ENCODE results near the gene PI16. TPM values are rescaled to one million over a fixed set of nuclear protein-coding genes. Genes with fewer than 3 reads are reported as not detected.

PI16 gene
- polyA plus RNA-seq = 0.56 TPM in 1 of 2 replicates, not detected in the other
- polyA minus RNA-seq = not detected in 2 replicates

GRCh38 chr6:36954262-36954931, at the start of gene PI16:
PI16 (plus strand) TSS chr6:36954738; CDS start chr6:36954761, 23 bp downstream.
- no peak within 1 kb of the TSS for H3K4me2 ChIP-seq (ENCODE audit: low read length)
- H3F3A ChIP-seq (ENCODE audit: insufficient read depth, low read length, poor library complexity, severe bottlenecking) = no peaks in the 10 kb centered on the region
- H3K9me3 ChIP-seq (ENCODE audit: low read length) = no peaks in the 10 kb centered on the region
- no peak within 1 kb of the TSS for H3K4me3 ChIP-seq (ENCODE audit: low read length)
- H2AFZ ChIP-seq (ENCODE audit: low read depth, low read length) = no peak within 1 kb of the TSS
- no peaks in the 10 kb centered on the region for H4K20me1 ChIP-seq (ENCODE audit: insufficient read depth)
- H3K9me2 ChIP-seq (ENCODE audit: insufficient read depth, low read length) = no peaks in the 10 kb centered on the region
- no peaks in the 10 kb centered on the region for H3K27me3 ChIP-seq (ENCODE audit: insufficient read depth, low read depth, low read length)
- no peak within 1 kb of the TSS for H3K27ac ChIP-seq (ENCODE audit: low read length)
- H3K9ac ChIP-seq (ENCODE audit: low read length) = no peak within 1 kb of the TSS
- no peaks in the 10 kb centered on the region for H3K36me3 ChIP-seq (ENCODE audit: insufficient read depth, low read length)
- no peaks in the 10 kb centered on the region for H3K79me2 ChIP-seq (replicated peaks; ENCODE audit: insufficient read depth, low read length)
- no peak for TF ChIP-seq SMC3 (conservative IDR thresholded peaks at IDR 0.05; ENCODE audit: poor library complexity)
- no peak for TF ChIP-seq RAD21 (conservative IDR thresholded peaks at IDR 0.05)
- TF ChIP-seq EP300 (conservative IDR thresholded peaks at IDR 0.05; ENCODE audit: poor library complexity, severe bottlenecking) = no peak
- TF ChIP-seq TAF1 (IDR thresholded peaks at IDR 0.05; ENCODE audit: low read depth) = no peak
- no peak for TF ChIP-seq REST (IDR thresholded peaks at IDR 0.05; ENCODE audit: borderline replicate concordance)
- no peak for TF ChIP-seq POLR2AphosphoS5 (IDR thresholded peaks at IDR 0.05)
- no peak for TF ChIP-seq MXI1 (conservative IDR thresholded peaks at IDR 0.05; ENCODE audit: poor library complexity, severe bottlenecking)
- TF ChIP-seq EZH2 (IDR thresholded peaks at IDR 0.05; ENCODE audit: borderline replicate concordance, insufficient read depth, low read length, poor library complexity, severe bottlenecking) = no peak
- no peak for TF ChIP-seq CTCF (IDR thresholded peaks at IDR 0.05; ENCODE audit: poor library complexity, severe bottlenecking)

GRCh38 chr6:36904851-36905393, 49.6 kb upstream of the PI16 start:
- Histone ChIP-seq H3K27ac (ENCODE audit: low read length) (no peak overlapping the region), H4K20me1 (ENCODE audit: insufficient read depth) (no peaks in the 10 kb centered on the region), H3K4me3 (ENCODE audit: low read length) (no peak overlapping the region), H2AFZ (ENCODE audit: low read depth, low read length) (no peak overlapping the region), H3K9me2 (ENCODE audit: insufficient read depth, low read length) (no peaks in the 10 kb centered on the region), H3K79me2 (replicated peaks; ENCODE audit: insufficient read depth, low read length) (no peaks in the 10 kb centered on the region), H3K27me3 (ENCODE audit: insufficient read depth, low read depth, low read length) (no peaks in the 10 kb centered on the region), H3F3A (ENCODE audit: insufficient read depth, low read length, poor library complexity, severe bottlenecking) (no peaks in the 10 kb centered on the region), H3K4me2 (ENCODE audit: low read length) (no peak overlapping the region), H3K9ac (ENCODE audit: low read length) (no peak overlapping the region), H3K9me3 (ENCODE audit: low read length) (no peaks in the 10 kb centered on the region), H3K36me3 (ENCODE audit: insufficient read depth, low read length) (peaks cover 4% of the 10 kb centered on the region)
- TF ChIP-seq TAF1 (IDR thresholded peaks at IDR 0.05; ENCODE audit: low read depth) (no peak), EP300 (conservative IDR thresholded peaks at IDR 0.05; ENCODE audit: poor library complexity, severe bottlenecking) (no peak), MXI1 (conservative IDR thresholded peaks at IDR 0.05; ENCODE audit: poor library complexity, severe bottlenecking) (no peak), EZH2 (IDR thresholded peaks at IDR 0.05; ENCODE audit: borderline replicate concordance, insufficient read depth, low read length, poor library complexity, severe bottlenecking) (no peak), RAD21 (conservative IDR thresholded peaks at IDR 0.05) (no peak), SMC3 (conservative IDR thresholded peaks at IDR 0.05; ENCODE audit: poor library complexity) (no peak), CTCF (IDR thresholded peaks at IDR 0.05; ENCODE audit: poor library complexity, severe bottlenecking) (no peak), POLR2AphosphoS5 (IDR thresholded peaks at IDR 0.05) (no peak), REST (IDR thresholded peaks at IDR 0.05; ENCODE audit: borderline replicate concordance) (no peak)

Measured in neural cell (in vitro differentiated cells).